ENCODE results near the gene COL9A2.

COL9A2 gene

DNA sequence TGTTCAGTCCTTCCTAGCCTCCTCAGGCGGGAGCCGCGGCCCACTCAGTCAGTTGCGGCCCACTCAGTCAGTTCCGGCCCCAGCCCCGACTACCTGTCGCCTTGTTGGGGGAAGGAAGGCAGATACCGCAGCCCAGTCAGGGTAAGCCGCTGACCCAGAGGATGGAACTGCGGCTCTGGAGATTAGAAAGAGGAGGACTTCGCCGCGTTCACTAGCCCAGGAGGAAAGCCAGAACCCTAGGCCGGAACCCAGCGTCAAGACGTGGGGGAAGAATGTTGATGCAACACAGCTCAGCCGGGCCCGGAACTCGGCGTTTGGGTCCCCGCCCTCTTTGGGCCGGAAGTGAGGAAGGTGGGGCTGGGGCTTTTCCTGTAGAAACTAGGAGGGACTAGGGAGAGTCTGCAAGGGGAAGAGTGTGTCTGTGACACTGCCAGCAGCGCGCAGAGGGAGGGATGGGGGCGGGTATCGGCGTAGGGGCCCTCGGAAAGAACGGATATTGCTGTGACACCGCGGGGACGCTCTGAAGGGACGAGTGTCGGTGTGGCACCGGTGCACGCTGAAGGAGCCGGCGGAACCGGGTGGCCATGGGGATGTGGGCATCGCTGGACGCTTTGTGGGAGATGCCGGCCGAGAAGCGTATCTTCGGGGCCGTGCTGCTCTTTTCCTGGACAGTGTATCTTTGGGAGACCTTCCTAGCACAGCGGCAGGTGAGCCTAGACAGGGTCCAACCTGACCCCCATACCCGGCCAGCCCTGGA lies 59.2 kb downstream of the COL9A2 start, which contains the start of gene ZMPSTE24:
Gene ZMPSTE24 (plus strand): TSS at position 549 of the 757 bp plus-strand sequence. CDS start 36 bp downstream, at position 585.
- peak; percentile 92 for DNase-seq (ENCODE audit: low read depth, low spot score)

DNA sequence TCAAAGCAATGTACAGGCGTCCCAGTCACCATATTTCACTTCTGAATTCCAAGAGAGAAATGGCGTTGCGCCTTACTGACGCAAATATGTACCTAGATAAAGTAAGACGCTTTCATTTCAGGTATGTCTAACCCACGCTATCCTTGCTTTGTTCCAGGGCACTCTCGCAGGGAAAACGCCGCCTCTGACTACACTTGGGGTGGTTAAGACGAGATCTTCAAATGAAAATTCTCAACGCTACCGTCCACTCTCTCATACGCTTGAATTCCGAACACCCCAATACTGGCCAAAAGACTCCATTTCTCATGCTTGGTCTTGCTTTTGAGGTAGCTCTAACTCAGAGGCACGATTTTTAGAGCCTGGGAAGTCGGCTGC lies 59.8 kb downstream of the COL9A2 start:
- DNase-seq (ENCODE audit: low read depth, low spot score) = no peak

DNA sequence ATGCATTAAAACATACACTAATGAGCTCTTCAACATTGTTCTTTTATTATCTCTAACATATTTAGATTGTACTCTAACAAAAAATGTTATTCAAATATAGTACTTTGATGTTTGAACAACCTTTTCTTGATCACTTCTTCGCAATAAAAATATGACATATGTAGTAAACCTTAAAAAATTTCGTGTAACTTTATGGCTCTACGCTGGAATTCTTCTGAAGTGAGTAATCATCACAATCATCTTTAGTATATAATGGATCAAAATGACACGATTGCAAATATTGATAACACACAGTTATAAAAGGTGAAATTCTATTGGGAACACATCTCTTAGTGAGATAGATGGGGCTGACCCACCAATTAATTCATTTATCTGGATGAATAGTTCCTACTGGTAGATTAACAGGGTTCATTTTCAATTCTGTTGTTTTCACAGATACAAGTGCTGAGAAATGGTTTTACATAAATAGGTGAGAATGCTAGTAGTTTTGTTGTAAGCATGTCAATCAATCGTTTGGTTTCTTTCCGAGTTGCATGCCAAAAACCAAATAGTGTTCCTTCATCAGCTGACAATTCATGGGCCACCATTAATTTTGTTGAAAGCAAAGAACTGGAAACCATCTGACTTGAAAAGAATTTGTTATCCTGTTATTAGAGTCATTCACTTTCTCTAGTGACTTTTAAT lies 60.5 kb downstream of the COL9A2 start:
- DNase-seq (ENCODE audit: low read depth, low spot score) = no peak

DNA sequence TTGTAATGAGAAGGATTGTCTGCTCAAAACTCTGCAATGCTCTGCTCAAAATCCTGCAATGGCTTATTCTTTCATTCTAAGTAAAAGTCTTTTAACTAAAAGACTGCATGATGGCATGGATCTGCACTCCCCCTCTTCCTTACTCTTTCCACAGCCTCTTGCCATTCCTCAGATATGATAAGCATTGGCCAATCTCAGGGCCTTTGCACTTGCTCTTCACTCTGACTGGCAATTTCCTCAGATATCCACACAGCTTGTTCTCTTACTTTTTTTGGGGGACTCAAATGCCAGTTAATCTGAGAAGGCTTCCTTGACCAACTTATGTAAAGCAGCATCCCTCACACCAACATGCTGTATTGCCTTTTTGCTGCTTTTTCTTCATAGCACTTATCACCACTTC lies 61.9 kb downstream of the COL9A2 start:
- DNase-seq (ENCODE audit: low read depth, low spot score) = no peak

DNA sequence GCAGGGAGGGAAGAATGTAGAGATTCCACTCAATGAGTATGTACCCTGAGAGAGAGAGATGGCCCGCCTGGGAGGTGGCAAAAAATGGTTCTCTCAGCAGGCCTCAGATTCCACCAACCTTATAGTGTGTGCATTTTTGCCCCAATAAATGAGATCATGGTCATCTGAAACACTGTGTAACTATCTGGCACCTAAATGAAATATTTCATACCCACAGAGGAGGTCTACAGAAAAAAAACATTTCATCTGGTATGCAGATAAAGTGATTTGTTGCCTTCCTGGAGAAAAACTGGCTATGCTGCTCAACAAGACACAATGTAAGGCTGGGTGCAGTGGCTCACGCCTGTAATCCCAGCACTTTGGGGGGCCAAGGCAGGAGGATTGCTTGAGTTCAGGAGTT lies 64.5 kb downstream of the COL9A2 start:
- DNase-seq (ENCODE audit: low read depth, low spot score) = no peak

DNA sequence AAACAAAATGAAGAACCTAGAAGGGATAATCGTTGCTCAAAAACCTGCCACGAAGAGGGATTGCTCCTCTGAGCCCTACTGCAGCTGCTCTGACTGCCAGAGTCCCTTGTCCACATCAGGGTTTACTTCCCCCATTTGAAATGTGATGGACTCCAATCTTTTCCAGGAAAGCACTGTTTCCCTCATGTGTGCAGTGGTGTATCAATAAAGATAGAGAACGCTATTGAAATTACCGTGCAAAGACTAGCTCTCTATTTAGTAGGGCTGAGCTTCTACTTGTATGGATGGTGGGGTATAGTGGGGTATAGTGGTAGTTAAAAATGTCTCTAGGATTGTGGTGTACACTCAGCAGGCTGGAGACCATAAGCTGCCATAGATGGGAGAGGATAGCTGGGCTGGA lies 65.6 kb downstream of the COL9A2 start:
- no peak for DNase-seq (ENCODE audit: low read depth, low spot score)
